NOMO-1 (cell line): ENCODE data around the gene GSG1L.

Experiments used
- DNase-seq, 2 experiments: peaks; one replicate each; lab custom pipeline; 2025; ENCODE audit not compliant: unreplicated experiment in 2 of 2; lab: John Stamatoyannopoulos, UW

The GSG1L gene

DNA sequence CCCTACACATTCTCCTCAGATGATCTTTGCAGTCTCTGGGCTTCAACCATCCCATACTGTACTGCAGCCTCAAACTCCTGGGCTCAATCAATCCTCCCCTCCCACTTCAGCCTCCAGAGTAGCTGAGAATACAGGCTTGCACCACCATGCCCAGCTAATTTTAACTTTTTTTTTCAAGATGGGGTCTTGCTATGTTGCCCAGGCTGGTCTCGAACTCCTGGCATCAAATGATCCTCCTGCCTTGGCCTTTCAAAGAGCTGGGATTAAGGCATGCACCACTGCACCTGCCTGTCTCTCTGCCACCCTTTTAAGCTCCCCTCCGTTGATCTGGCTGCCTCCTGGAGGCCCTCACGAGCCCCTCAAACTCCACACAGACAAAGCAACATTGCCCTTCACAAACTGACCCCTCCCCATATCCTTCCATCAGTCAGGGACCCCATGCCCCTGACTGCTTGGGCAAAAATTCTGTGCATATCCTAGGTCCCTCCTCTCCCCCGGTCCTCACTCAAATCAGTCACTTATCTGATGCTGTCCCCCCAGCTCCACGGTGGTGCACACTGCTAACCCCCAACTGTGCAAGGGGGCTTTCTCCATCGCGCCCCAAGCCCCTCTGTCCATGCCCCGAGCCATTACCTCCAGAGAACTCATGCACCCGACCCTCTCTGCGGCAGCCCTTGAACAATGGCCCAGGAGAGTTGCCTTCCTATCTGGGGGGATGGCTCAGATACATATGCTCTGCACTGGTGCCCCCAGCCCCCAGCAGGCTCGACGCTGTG is 260.7 kb downstream of the GSG1L start:
- DNase-seq: no peak

DNA sequence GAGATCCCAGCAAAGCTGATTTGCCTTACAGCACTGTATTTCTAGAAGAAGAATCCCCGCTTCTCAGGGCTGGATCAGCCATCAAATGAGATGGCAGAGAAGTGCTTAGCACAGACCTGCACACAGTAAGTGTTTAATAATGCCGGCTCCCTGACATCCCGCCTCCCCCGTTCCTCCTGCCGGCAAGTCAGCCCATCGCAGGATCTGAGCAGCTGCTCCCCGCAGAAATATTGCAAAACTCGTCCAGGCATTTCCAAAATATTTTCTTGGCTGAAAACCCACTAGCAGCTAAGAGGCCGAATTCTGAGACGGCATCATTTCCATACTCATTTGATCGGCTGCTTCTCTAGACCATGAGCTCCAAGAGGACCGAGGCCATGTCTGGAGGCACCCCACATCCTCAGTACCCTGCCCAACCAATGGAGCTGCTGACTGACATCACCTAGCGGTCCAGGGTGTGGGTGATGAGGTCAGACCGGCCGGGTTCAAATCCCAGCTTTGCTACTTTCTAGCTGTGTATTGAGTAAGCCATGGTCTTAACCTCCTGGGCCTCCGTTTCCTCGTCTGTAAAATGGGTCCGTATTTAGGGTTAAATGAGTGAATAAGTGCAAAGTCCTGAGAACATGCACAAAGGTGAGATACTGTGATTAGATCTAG is 262.1 kb downstream of the GSG1L start:
- no peak for DNase-seq

DNA sequence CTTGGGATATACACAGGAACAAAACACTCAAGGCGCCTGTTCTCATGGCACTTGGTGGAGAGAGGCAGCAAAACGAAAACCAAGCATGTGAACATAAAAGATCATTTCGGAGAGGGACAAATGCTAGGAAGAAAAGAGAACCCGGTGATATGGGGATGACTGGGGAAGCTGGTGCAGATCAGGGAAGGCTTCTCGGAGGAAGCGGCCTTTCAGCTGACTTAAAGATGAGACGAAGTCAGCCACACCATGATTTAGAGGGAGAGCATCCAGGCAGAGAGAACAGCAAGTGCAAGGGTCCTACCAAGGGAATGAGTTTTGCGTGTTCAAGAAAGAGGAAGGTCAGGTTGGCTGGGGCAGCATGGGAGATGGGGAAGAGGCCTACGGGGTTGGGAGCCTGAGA is 262.7 kb downstream of the GSG1L start:
- DNase-seq: no peak

DNA sequence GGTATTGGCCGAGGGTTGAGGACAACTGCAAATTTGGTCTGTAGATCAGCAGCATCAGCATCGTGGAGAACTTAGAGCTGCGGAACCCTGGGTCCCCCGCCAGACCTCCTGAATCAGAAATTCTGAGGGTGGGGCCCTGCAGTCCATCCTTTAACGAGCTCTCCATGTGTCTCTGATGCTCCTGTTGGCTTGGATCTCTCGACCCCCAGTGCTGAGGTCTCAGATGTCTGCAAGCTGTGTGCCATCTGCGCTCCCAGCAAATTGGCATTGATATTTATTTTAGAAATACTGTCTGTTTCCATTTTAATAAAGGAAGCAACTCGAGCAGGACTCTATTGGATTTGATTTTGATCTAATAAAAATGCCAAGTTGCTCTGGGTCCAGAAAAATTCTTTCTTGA is 263.6 kb downstream of the GSG1L start:
- no peak for DNase-seq

DNA sequence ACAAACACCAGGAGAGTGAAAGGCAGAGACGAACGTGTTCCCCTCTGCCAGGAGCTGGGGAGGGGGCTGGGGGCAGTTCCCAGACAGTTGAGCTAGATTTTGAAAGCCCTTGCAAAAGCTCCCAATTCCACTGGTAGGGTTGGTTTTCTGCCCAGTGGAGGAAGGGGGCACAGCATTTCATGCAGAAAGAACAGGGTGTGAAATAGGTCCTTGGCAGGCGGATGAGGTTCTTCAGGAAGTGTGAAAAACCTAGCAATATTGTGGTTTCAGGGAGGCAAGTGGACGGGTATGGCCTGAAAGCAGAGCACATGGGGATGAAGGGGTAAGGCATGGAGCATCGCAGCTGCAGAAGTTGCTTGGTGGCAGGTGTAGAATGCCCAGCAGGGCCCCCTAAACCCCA is 265.3 kb downstream of the GSG1L start:
- DNase-seq: no peak

DNA sequence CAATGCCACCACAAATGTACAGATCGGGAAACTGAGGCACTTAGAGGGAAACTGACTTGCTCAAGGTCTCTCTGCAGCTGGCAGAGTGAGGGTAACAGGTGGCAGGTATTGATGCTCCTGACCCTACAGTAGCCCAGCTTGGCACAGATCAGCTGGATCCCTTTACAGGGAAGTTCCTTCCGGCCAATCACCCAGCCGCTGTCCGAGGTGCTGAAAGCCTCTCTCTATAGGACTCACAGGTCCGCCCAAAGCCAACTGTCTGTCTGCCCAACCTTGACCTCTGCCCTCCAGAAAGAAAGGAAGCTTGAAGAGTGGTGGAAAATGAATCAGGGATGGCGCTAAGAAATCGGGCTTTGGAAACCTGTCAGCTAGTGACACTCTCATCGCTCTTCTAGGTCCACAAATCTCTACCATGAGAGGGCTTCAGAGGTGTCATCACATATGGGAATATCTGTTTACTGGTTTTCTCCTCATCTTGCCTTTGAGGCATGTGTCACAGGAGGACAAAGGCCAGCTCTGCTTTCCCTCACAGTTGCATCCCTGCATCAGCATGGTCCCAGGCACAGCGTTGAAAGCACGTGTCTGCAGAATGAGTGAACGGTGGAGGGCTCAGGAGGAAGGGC is 267.4 kb downstream of the GSG1L start:
- DNase-seq: peak; percentile 15 to 29

DNA sequence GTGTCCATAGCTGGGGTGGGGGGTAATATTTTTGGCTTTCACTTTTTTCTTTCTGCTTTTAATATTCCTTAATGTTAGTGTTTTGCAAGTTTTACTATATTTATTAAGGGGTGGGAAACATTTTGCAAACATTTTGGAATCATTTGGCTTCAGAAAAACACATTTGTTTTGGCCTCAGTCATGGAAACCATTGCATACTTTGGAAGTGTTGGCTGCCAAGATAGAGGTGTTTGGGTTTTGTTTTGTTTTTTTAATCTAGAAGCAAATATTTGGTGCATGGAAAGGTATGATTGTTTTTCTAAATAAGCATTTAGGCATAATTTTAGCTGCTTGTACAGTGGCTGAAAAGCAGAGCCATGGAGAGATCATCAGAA is 270.3 kb downstream of the GSG1L start:
- DNase-seq: no peak

DNA sequence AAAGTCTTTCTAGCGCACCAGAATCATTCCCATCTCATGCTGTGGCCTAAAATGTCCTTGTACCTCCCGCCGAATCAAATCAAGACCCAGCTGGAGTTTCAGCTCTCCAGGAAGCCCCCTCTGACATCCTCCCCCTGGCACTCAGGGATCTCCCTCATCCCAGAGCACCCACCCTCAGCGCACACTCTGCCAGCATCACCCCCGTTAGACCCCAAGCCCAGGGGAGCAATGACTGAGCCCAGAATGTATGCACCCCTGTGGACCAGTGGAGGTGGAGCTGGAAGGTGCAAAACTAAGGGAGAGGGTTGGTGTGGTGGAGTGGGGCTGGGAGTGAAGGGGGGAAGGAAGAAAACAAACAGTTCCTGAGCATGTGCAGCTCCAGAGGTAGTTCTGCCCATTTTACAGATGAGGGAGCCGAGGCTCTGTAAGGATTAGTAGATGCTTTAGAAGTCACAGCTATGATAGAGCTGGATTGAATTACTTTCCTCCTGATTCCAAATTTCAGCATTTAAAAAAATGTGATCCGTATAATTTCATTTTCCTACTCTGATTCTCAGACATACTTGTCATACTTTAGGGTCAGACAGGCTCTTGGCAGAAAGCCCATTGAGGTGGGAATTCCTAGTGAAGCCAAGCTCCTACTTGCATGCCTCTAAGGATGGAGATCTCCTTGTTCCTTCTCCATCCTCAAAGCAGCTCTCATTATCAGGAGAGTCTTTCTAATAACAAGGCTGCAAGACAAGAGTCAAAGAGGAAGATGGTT is 270.8 kb downstream of the GSG1L start:
- DNase-seq: no peak

DNA sequence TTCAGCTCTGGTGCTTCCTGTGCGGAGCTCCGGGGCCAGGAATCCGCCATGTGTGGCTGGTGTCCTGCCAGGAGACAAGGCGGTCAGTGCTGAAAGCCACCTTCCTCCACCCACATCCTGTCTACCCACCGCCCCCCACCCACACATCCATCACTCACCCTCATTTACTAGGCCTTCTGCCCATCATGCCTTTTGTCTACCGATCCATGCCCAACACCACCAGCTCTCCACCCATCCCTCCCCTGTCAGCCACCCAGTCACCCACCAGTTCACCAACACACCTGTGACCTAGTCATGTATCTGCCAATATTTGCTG is 272.2 kb downstream of the GSG1L start:
- no peak for DNase-seq

DNA sequence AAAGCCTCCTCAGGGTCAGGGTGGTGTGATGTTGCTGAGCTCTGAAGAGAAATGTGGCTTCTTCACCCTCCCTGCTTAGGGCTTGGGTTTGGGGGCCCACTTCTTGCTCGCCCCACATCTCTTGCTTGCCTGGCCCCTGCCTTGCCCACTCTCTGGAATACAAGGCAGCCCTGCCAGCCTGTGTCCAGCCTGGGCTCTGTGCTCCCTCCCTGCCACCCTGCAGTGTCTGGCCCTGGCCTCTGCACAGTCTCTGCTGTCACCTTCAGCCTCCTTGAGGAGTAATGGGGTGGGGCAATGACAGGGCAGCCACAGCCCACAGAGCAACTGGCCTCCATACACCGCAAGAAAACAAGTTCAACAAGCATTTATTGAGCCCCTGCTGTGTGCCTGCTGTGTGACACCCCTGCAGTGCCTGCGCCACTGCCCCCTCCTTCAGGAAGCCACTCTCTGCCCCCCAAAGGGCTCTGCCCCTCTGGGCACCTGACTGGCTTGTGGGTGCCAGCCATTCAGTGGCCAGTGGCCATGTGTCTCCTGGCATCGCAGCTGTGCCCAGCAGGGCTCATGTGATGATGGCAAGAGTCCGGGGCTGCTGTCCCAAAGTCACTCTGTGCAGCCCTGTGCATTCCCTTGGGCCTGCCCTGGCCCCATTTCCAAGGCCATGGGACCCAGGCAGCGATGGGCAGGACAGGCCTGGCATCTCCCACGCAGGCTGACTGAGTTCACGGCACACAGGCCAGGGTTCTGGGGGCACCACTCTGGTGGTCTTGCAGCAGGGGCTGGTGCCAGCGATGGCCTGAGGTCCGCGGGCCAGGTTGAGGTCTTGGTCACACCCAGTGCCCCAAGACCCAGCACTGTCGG is 272.7 kb downstream of the GSG1L start:
- no peak for DNase-seq

DNA sequence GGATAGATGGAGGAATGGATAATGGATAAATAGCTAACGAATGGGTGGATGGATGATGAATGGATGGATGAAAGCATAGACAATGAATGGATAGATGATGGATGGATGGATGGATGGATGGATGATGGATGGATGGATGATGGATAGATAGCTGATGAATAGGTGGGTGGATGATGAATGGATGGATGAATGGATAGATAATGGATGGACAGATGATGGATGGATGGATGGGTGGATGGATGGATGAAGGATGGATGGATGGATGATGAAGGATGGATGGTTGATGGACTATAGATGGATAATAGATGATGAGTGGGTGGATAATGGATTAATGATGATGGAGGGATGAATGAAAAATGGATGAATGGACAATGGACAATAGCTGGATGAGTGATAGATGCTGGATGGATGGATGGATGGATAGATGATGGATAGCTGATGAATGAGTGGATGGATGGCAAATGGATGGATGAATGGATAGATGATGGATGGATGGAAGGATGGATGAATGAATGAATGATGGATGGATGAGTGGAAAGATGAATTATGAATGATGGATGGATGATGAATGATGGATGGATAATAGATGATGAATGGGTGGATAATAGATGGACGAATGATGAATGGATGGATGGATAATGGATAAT is 273.8 kb downstream of the GSG1L start:
- DNase-seq: no peak

DNA sequence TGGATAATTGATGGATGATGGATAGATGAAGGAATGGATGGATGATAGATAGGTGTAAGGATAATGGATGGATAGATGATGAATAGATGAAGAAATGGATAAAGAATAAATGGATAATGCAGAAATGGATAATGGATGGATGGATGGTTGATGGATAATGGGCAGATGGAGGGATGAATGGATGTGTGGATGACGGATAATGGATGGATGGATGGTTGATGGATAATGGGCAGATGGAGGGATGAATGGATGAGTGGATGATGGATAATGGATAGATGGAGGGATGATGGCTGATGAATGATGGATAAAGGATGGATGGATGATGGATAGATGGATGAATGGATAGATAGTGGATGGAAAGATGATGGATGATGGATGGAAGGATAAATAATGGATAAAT is 274.4 kb downstream of the GSG1L start:
- DNase-seq: no peak

DNA sequence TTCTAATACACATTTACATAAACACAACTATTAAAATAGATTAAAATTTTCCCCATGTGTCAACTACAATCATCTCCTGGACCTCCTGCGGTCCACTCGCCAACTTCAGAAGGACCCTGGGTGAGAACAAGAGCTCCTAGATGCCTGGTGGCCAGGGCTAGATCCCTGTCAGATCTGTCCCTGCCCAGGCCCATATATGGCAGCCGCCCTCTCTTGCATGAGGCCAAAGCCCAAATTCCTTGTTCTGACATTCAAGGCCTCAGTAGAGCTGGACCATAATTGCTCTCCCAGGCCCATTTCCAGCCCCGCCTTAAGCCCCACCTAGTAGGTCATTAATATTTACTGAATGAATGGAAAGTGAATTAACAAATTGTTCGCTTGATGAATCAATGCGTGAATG is 275.8 kb downstream of the GSG1L start:
- DNase-seq: no peak

DNA sequence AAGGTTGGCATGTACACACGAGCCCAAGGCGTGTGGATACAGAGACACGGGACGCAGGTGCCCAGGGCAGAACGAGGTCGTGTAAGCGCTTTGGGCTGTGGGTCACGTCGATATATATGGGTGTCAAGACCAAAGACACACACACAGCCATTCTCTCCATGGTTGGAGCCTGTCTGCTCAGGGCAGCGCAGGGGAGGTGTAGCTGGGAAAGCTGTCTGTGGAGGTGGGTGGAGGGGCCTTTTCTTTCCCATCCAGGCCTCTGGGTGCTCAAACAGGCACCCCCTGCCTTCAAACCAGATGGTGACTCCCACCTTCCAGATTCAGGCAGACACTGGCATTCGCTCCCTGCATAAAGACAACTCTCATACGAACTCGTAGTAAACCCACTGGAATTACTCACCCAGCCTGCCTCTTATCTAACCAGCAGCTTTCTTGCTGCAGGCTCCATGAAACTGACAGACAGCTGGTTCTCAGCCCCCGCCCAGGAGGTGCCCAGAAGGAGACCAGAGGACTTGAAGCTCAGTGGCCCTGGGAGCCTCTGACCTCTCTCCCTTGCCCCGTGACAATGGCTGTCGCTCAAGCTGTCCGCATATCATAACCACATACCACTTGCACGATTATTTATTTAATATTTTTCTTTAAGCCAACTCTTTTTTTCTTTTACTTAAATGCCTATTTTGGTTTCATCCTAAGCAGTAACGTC is 276.4 kb downstream of the GSG1L start:
- DNase-seq: no peak

DNA sequence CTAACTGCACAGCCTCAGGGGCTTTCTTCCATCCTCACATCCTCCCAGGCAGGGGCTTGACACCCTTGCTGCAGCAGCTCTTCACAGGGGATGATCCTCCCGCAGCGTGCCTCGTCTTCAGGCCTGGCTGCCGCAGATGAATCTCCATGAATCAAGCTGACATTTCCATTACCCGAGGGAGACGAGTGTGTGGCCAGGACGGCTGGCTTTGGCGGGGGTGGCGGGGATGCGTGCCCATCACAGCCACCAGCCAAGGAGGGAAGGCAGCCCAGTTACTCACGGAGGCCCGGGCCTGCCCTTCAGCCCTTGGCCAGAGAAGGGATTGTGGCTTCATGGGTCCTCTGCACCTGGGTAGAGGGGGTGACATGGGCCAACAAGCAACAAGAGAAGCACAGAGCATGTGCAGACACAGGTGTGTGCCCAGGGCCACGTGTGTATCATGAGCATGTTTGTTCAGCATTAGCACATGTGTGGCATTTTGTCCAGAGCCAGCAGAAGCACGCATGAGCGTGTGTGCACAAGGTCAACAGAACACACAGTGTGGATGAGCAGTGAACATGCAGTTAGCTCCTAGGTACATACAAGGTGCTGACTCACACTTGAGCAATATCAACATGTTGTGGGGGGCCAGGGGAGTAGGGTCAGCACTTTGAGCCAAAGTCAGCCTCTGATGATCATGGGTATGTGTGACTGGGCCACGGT is 277.1 kb downstream of the GSG1L start:
- no peak for DNase-seq

DNA sequence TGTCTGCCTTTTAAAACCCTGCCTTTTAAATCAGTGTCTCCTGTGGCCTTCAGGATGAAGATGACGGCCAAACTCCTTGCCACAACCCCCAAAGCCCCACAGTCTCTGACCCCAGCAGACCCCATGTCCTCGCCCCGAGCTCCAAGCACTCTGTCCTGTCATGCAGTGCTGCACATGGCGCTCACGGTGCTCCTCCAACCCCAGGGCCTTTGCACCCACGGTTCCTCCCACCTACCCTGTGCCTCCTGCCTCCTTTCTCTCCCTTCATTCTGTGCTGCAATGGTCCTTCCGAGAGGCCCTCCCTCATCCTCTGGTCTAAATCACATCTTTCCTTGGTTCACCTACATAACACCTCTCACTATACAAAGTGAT is 278.2 kb downstream of the GSG1L start:
- no peak for DNase-seq

DNA sequence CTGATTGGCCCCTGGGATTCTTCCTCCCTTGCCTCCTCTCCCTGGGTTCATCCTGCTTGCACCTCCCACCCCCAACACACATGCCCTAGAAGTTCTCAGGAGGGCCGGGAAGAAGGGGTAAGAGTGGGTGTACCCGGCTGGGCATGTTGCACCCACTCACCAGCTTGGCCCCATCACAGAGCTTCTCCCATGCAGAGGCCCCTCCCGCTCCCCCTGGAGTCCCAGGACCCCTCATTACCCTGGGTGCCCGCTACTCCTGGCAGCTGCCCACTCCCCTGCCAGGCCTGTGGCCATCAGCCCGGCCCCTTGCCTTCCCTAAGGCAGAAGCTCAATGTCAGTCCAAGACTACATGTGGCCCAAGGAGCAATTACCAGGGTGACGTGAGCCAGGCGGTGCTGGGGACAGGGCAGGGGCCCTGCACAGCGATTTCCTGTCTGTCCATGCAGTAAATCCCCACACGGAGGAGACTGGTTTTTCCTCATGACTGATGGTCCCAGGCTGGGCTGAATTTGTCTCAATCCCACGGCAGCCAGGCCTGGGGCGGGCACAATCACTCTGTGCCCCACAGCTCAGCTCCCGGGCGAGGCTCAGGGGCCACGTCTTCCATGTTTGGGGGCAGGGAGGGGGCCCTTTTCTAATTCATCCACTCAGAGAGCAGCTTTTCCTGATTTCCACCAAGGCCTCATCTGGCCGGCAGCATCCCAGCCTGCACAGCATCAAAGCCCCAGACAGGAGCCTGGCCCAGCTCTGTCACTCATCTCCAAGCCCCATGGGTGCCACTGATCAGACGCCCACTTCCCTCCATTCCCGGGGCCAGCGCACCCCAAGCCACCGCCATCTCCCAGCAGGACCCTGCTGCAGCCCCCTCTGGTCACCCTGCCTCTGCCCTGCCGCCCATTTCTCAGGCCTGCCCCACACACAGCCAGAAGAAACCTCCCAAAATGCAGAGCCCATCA is 278.9 kb downstream of the GSG1L start:
- no peak for DNase-seq
